ENCODE data around the gene PRSS57.

- TF ChIP-seq EZH2 (optimal IDR thresholded peaks at IDR 0.05; ENCODE audit: low read depth, low read length) (no peak), EZH2phosphoT487 (IDR thresholded peaks at IDR 0.05; ENCODE audit: low read length) (no peak)
- TF ChIP-seq, protein P1, sequence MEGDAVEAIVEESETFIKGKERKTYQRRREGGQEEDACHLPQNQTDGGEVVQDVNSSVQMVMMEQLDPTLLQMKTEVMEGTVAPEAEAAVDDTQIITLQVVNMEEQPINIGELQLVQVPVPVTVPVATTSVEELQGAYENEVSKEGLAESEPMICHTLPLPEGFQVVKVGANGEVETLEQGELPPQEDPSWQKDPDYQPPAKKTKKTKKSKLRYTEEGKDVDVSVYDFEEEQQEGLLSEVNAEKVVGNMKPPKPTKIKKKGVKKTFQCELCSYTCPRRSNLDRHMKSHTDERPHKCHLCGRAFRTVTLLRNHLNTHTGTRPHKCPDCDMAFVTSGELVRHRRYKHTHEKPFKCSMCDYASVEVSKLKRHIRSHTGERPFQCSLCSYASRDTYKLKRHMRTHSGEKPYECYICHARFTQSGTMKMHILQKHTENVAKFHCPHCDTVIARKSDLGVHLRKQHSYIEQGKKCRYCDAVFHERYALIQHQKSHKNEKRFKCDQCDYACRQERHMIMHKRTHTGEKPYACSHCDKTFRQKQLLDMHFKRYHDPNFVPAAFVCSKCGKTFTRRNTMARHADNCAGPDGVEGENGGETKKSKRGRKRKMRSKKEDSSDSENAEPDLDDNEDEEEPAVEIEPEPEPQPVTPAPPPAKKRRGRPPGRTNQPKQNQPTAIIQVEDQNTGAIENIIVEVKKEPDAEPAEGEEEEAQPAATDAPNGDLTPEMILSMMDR (IDR thresholded peaks at IDR 0.05; ENCODE audit: low read length), result no peak
Observed at GRCh38 chr19:662962-663681, 32.1 kb downstream of the PRSS57 start, which contains the start of gene RNF126.
